HG02588 (cell line): Measurements from ENCODE around the gene SDR42E1.
"Not testable (repeated sequence)": the region's sequence is repeated elsewhere in the genome, so short reads cannot be mapped to it uniquely, and the experiment has no call there.

ENCODE experiments used
- ATAC-seq: cut with Tn5 transposase; IDR thresholded peaks from one replicate; pipeline ENCODE4 v1.9.1; 2021; ENCODE audit warnings: mild to moderate bottlenecking, moderate library complexity; ENCODE audit not compliant: unreplicated experiment

The SDR42E1 gene

DNA sequence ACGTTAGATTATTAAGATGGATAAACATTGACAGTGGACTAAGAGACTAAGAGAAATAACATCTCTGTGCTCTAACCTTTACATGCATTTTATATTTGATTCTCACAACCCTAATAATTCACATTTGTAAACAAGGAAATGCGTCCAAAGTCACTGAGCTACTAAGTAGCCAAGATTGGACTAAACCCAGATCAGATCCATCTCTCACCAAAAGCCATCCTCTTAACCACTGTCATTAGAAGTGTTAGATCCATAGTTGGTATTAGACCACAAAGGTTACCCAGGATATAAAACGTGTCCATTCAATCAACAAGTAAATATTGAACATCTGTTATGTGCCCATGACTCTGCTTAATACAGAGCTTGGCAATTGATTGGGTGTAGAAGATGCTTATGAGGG is 29.0 kb upstream of the SDR42E1 start:
- ATAC-seq = no peak

DNA sequence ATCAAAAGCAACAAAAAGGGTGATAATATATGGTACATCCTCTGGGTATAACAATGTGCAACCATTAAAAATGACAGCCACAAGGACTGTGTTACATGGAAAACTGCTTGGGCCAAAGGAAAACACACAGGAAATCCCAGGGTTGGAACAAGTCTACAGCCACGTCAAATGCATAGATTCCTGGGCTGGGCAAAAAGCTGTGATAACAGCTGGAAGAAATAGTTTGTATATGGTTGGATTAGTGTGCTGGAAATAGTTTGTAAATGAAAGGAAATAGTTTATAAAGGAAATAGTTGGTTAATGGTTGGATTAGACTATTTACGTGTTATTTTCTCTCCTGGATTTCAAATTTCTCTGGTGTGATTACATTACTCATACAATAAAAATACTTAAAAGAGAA is 26.4 kb upstream of the SDR42E1 start:
- ATAC-seq = no peak

DNA sequence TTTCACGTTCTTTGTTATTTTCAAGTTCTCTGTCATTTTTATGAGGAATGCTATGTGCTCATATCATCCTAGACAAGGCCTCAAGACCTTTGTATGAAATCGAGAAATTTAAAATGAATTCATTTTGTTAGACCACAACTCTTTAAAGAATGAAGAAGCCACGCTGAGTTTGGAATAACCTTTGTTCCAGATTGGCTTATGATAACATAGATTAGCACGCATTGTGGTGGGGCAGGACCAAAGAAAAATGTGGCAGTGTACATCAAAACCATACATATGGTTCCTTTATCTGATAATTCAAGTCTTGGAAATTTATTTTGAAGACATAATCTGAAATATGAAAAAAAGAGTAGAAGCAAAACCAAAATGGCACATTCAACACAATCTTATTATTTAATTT is 26.0 kb upstream of the SDR42E1 start:
- ATAC-seq = no peak

DNA sequence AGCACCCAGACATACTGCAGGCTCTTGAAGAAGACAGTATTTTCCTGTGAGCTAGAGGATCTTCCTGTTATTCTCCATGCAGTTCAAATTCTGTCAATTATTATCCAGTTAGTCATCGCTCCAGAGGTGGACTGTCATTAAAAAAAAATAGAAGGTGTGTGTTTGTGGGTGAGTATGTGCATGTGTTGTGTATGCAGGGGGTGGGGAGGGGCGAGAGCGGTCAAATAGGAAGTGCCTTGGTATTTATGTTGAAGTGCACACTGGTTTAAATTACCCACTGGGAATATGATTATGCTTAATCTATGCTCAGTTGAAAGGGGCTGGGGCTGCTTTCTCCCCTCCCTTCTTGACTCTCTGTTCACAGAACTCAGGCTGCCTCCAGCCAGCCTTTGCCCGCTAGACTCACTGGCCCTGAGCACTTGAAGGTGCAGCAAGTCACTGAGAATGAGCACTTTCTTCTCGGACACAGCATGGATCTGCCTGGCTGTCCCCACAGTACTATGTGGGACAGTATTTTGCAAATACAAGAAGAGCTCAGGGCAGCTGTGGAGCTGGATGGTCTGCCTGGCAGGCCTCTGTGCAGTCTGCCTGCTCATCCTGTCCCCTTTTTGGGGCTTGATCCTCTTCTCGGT is 23.8 kb upstream of the SDR42E1 start, which contains the start of gene HSD17B2:
TSS of gene HSD17B2 (plus strand) at position 273 of the 632 bp plus-strand sequence. CDS start at position 445, 172 bp downstream.
- ATAC-seq = no peak

DNA sequence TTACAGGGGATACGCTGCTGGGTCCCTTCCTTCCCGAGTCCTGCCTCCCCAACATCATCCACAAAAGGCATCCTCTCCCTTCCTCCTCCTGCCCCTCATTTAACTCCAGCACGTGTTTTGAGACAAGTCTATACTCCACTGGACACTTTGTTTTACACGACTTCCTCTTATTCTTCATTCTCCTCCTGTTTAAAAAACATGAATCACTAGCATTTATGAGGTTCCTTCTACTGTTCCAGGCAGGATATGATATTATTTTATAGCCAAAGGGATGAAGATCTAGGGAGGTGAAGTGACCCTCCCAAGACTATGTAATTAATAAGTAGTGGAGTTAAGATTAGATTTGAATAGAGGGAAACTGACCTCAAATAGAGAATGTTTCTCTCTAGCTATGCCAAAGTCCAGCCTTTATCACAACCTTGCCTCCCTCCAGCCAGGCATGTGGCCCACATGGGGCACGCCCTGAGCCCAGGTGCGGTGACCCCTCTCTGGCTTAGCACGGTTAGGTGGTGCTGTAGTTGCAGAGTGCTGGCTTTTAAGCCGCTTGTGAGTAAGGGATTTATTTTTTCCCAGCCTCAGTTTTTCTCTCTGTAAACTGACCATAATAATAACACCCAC is 22.5 kb upstream of the SDR42E1 start:
- ATAC-seq = no peak

DNA sequence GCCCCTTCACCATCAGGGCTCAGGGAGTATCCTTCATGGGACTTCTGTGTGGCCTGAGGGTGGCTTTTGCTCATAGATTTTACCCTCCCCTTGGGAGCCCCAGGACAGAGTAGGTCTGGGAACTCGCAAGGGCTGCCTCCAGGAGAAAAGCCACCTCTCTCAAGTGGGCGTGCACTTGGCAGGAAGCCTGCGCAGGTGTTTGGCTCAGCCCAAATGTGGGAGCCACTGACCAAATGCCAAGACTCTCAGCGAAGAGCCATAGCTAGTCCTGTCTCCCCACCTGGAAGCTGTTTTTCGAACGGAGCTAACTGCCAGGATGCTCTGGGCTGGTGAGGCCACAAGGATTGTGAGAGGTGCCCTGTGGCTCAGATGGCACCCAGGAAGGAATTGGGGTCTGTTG is 21.7 kb upstream of the SDR42E1 start:
- ATAC-seq = no peak

DNA sequence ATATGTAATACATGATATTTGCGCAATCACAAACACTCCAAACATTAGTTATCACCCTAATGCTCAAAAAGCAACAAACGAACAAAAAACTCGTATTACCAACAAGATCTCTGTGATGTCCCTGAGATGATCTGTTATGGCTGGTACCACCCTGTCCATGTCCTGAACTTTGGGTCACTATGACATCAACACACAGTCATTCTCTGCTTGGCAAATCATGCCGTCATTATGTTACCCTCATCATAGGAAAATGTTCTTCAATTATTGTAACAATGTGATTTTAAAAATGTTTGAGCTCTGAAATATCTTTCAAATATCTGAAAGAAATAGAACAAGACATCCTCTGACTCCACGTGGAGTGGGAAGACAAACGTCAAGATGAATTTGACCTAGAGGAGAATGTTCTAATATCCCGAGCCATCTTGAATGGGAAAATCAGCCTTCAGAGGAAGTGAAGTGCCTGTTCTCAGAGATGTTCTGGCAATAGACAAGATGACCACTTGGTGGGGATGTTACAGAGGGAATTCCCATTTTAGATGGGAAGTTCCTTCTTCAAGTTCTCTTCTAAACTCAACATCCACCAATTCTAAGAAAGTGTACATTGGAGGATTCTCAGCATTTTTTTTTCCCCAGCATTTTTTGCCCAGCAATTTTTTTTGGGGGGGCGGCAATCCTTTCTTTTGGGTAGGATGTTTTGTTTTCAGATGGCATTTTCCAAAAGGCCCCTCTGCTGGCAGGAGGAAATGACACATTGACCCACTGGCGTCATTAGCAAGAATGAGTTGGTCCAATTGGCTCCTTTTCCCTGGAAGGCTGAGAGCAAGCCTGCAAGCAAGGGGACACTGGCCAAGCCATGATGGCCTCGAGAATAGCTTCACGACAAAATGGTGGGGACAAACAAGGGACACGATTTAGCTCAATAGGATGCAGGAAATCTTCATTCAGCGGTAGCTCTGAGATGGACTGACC is 20.1 kb upstream of the SDR42E1 start:
- ATAC-seq = no peak

DNA sequence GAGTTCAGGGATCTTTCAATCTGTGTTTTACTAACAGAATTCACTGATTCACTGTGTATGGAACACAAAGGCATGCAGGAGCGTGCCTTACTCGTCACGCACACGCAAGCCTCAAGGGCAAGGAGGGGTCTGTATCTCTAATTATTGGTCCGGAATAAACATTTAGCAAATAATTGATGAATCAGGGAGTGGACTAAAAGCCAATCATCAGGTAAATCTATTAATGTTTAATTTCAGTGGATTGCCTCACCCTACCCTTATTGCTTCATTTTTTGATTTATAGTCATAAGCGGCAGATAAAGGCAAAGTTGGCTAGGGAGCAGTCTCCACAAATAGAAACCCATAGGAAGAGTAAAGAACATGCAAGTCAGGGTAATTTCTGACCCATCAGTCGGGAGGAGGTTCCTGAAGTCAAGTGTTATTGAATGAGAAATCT is 16.4 kb upstream of the SDR42E1 start:
- ATAC-seq = no peak

DNA sequence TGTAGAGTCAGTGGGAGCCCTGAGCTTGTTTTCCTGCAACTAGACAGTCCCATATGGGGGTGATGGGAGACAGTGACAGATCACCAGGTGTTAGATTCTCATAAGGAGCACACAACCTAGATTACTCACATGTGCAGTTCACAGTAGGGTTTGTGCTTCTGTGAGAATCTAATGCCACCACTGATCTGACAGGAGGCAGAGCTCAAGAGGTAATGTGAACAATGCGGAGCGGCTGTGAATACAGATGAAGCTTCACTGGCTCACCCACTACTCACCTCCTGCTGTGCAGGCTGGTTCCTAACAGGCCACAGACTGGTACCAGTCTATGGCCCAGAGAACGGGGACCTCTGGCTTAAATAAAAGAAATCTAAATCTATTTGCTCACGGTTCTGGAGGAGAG is 13.6 kb upstream of the SDR42E1 start:
- ATAC-seq = no peak

DNA sequence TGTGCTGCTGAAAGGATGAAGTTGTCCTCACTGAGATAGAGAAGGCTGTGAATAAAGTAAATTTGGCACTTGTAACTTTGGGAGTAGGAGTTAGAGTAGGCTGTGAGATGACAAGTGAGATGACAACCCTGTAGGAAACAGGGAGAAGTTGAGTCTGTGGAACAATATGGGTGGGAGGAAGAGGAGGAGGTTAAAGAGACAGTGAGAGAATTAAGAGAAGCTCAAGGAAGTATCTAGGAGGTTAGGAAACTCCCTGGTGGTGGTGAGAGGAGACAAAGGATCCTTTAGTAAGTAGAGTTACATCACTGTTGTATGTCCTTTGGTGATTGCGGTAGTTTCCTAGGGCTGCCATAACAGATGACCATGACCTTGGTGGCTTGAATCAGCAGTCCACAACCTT is 13.0 kb upstream of the SDR42E1 start:
- no peak for ATAC-seq

DNA sequence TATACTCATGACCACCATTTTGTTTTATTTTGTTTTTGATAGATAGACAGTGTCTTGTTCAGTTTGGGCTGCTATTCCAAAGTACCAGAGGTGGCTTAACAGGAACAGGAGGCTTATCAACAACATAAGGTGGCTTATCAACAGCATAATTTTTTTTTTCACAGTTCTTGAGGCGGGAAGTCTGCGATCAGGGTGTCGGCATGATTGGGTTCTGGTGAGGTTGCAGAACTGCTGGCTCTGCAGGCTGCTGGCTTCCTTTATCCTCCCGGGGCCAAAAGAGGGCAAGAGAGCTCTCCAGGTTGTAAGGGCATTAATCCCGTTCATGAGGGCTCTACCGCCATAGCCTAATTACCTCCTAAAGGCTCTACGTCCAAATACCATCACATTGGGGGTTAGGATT is 11.9 kb upstream of the SDR42E1 start:
- no peak for ATAC-seq

DNA sequence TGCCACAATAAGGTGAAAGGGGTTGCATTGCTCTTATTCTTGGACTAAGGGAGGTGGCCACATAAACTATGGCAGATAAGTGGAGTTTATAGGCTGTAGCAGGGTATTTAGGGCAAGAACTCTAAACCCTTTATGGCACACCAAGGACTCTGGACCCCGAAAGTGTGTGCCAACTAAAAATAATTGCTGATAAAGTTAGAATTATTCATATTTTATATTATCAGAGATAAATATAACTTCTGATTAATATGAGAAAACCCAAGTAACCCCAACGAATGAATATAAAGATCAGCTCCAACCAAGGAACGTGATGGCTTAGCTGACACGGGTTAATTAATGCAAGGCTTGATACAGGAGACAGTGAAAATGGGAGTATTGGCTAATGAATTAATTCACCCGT is 8.8 kb upstream of the SDR42E1 start:
- ATAC-seq = no peak

DNA sequence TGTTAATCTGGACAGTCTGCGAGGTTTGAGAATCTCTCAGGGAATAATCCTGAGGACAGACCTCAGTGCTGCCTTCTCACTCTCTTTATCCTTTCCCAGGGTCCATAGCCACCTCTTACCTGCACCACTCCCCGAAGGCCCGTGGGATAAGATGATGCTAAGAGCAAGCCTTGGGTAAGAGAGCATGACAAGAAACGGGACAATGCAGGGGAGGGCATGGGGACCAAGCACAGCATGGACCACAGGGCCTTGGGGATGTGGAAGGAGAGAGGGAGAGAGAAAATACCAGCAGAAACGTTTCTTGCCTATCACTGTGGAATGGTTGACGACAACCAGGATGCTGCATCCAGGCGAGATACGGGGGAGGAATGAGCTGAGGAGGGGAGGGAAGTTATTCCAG is 8.3 kb upstream of the SDR42E1 start:
- no peak for ATAC-seq

DNA sequence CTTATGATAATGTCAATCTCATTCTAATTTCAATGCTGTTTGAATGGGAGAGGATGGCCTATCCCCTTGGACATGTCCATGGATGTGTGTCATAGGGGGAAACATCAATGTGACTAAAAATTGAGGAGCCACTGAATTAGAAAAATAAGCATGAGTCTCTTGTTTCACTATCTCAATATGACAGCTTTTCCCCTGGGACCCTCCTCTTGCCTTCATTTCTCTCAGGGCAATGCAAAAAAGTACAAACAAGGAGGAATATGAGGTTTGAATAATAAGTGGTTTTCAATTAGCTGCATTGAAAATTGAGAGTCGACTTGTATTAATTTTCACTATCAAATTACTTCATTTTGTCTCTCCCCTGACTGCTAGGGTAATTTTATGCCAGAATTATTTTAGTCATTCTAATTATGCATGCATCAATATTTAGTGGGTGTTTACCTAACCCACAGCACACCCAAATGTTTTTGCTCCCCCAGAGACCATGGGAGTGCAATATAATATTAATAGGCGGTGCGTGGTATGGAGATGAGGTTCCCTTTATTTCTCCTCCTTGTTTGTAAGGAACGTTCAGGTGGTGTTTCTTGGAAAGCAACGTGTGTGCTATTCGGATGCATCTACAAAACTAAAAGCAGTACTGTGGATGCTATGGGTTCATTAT is 6.8 kb upstream of the SDR42E1 start:
- ATAC-seq = no peak

DNA sequence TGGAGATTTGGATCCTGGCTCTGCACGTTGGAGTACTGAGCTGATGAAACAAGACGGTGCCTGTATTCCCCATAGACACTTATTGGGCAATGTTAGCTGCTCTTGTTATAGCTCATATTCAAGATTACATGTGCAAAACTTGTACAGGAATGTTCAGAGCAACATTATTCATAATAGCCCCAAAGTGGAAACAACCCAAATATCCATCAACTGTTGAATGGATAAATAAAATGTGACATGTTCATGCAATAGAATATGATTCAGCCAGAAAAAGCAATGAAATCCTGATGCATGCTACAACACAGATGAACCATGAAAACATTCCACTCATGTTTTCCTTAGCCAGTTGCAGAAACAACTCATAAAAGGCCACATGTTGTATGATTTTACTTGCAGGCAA is 5.7 kb upstream of the SDR42E1 start:
- no peak for ATAC-seq

DNA sequence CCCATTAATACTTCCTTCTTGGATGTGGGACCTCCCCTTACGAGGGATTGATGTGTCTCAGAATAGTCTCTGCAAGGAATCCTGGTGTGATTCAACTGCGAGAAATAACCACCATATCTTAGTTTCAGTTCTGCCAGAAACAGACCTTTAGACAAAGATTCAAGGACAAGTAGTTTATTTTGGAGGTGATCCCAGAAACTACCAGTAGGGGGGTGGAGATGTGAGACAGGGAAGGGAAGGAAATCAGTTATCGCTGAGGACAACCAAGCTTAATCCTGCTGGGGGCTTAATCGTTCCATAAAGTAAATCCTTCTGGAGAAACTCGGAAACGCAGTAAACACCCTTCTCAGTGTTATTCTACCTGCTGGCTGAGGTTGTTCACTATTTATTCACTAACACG is 5.0 kb upstream of the SDR42E1 start:
- ATAC-seq = no peak

DNA sequence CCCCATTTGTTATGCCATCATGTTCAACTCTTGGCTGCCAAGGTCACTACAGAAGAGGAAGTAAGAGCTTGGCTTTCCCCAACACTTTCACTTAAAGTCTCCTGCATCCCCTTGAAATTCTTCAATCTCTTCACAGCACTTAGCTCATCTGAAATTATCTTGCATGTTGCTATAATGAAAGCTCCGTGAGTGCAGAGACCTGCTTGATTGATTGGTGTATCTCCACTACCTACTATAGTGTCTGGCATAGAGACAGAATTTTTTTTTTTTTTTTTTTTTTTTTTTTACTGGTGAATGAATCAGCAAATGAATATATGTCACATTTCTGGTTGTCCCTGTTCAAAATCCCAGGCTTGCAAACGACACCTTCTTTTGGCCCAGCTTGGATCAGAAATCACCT is 1.9 kb upstream of the SDR42E1 start:
- no peak for ATAC-seq

DNA sequence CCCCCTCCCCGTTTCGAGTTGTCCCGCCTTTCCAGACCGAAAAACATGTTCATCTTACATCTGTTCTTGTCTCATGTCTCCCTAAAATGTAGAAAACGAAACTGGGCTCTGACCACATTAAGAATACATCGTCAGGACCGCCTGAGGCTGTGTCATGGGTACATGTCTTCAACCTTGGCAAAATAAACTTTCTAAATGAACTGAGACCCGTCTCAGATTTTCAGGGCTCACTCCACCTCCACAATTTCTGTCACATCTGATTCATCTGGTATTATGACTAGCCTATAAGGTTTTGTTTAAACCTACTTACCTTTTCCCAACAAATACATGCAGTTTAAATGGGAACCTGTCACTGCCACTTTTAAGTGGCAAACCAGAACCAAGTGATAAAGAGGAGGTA is 621 bp downstream of the SDR42E1 start:
- ATAC-seq = no peak

DNA sequence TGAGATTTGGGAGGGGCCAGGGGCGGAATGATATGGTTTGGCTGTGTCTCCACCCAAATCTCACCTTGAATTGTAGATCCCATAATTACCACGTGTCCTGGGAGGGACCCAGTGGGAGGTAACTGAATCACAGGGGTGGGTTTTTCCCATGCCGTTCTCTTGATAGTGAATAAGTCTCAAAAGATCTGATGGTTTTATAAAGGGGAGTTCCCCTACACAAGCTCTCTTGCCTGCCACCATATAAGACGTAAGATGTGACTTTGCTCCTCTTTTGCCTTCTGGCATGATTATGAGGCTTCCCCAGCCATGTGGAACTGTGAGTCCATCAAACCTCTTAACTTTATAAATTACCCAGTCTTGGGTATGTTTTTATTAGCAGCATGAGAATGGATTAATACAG is 1.5 kb downstream of the SDR42E1 start:
- not testable (repeated sequence) for ATAC-seq

DNA sequence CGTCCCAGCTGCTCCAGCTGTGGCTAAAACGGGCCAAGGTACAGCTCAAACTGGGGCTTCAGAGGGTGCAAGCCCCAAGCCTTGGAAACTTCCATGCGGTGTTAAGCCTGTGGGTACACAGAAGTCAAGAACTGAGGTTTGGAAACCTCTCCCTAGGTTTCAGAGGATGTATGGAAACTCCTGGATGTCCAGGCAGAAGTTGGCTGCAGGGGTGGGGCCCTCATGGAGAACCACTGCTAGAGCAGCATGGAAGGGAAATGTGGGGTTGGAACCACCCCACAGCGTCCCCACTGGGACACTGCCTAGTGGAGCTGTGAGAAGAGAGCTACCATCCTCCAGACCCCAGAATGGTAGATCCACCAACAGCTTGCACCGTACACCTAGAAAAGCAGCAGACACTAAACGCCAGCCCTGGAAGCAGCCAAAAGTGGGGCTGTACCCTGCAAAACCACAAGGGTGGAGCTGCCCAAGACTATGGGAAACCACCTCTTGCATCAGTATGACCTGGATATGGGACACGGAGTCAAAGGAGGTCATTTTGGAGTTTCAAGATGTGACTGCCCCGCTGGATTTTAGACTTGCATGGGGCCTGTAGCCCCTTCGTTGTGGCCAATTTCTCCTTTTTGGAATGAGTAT is 2.2 kb downstream of the SDR42E1 start:
- no peak for ATAC-seq

DNA sequence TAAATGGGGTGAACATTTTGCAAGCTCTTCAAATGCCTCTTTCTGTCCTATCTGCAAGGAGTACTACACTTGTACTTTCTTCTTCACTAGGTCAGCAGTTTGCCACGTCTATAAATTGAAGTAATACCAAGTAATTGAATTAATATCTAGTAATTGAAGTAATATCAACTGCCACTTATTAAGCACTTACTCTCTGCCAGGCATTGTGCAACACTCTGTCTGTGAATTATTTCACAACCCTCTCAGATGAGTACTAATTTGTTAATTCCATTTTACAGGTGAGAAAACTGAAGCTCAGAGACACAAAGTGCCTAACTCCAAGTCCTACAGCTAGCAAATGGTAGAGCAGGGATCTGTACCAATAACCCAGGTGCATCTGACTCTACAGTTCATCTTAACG is 4.1 kb downstream of the SDR42E1 start:
- no peak for ATAC-seq
